ENCODE results near the gene LARP4B. TPM values are rescaled to one million over a fixed set of nuclear protein-coding genes. Genes with fewer than 3 reads are reported as not detected.

LARP4B gene
- total RNA-seq, 2 donors from 2014 or later, result 45.3 to 53.9 TPM

DNA sequence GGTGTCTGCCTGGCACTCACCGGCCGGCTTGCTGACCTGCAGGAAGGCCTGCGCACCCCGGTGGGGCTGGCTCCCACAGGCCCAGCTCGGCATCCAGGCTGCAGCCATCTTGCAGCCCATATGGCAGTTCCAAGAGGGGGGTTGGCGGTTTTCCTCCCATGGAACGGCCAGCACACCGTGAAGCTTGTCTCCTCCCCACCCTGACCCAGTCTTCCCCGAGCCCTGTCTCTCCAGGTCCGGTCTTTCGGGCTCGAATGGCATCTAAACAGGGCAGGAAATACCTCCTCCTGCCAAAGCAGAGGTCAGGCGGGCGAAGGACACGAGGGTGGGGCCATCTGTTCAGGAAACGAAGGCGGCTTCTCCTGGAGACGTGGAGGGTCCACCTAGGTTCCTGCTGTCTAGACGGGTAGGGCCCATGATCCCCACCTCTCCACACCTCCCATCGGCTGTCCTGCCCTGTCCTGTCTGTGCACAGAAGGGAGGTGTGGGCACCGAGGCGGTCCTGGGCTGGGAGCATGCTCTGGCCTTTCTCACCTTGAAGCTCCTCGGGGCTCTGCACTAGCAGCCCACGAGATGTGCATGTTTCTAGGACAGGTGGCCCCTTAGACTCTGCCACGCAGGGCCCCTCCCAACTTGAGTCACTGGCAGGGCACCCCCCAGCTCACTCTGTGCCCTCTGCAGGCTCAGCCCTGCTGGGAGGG is 128.3 kb downstream of the LARP4B start:
- intact Hi-C loops (cut with DNase I), result no loop called here
- ATAC-seq, result peak in 1 of 2 donors; percentile 16
- DNase-seq, result no peak

DNA sequence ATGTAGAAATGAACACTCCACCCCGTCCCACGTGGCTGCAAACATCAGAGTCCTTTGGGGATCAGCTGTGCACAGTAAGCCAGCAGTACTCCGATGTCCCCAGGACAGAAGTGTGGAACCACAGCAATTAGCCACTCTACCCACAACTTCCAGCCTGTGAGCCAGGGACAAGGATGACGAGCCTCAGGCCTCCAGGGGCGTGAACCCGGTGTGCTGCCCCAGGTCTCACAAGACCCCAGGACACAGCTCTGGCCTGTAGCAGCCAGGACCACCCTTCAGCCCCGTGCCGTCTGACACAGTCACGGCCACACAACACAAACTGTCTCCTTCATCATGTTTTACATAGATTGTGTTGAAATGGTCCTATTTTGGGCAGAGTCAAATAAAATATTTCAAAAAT is 129.0 kb downstream of the LARP4B start:
- intact Hi-C loops (cut with DNase I), result no loop called here
- no peak for DNase-seq
- ATAC-seq, result no peak

DNA sequence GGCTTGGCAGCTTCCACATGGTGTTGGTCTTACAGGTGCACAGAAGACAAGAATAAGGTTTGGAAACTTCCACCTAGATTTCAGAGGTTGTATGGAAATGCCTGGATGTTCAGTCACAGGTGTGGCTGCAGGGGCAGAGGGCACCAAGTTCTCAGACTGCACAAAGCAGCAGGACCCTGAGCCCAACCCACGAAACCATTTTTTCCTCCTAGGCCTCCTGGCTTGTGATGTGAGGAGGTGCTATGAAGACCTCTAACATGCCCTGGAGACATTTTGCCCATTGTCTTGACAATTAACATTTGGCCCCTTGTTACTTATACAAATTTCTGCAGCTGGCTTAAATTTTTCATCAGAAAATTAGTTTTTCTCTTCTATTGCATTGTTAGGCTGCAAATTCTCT is 134.3 kb downstream of the LARP4B start:
- intact Hi-C loops (cut with DNase I), result loop anchor here in 1 of 2 donors (5.0 kb wide), 1 partner anchor 285 kb away; no protein-coding TSS in a partner anchor
- no peak for ATAC-seq
- no peak for DNase-seq

- intact Hi-C loops (cut with DNase I), result loop anchor here in 1 of 2 donors (5.0 kb wide), 1 partner anchor 284 kb away; no protein-coding TSS in a partner anchor
- ATAC-seq (no peak), DNase-seq (no peak)
Observed at GRCh38 chr10:796233-796632, 135.3 kb downstream of the LARP4B start.

GRCh38 chr10:794382-794956 is 137.0 kb downstream of the LARP4B start:
- intact Hi-C loops (cut with DNase I), result no loop called here
- no peak for DNase-seq
- ATAC-seq, result peak in 1 of 2 donors; percentile 19

GRCh38 chr10:792792-793100 is 138.8 kb downstream of the LARP4B start:
- ATAC-seq, result peak in 1 of 2 donors; percentile 34
- DNase-seq, result no peak
- intact Hi-C loops (cut with DNase I), result no loop called here

DNA sequence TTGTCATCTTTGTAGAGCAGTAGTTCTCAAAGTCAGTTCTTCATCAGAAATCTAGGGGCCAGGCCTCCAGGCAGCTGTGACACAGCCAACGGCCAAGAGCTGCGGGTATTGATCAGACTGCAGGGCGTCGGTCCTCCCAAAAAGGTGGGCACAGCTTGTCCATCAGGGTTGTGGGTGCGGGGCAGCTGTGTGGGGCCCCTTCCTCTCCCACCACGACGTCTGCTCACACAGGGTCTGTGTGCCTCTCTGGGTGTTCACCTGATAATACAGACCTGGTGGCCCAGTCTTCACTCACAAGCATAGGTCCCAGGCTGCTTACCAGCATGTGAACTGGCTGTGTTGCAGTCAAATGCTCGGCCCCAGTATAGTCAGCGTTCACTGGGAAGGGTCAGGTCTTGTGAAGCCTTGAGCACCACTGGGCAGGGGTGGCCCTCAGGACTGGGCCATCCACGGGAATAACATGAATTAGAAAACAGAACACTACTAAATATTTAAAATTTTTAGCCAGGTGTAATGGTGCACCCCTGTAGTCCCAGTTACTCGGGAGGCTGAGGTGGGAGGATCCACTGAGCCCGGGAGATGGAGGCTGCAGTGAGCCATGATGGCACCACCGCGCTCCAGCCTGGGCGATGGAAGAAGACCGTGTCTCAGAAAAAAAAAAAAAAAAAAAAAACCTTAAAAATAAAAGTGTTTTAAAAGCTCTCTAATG is 139.3 kb downstream of the LARP4B start:
- intact Hi-C loops (cut with DNase I), result no loop called here
- ATAC-seq, result no peak
- no peak for DNase-seq

DNA sequence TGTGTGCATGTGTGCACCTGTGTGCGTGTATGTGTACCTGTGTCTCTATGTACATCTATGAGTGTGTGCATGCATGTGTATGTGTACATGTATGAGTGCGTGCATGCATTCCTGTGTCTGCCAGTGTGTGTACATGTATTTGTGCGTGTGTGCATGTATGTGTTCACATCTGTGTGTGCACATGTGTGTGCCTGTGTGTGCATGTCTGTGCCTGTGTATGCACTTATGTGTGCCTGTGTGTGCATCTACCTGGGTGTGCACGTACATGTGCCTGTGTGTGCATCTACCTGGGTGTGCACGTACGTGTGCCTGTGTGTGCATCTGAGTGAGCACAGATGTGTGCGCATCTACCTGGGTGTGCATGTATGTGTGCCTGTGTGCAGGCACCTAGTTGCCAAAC is 139.9 kb downstream of the LARP4B start:
- intact Hi-C loops (cut with DNase I), result no loop called here
- no peak for DNase-seq
- no peak for ATAC-seq

DNA sequence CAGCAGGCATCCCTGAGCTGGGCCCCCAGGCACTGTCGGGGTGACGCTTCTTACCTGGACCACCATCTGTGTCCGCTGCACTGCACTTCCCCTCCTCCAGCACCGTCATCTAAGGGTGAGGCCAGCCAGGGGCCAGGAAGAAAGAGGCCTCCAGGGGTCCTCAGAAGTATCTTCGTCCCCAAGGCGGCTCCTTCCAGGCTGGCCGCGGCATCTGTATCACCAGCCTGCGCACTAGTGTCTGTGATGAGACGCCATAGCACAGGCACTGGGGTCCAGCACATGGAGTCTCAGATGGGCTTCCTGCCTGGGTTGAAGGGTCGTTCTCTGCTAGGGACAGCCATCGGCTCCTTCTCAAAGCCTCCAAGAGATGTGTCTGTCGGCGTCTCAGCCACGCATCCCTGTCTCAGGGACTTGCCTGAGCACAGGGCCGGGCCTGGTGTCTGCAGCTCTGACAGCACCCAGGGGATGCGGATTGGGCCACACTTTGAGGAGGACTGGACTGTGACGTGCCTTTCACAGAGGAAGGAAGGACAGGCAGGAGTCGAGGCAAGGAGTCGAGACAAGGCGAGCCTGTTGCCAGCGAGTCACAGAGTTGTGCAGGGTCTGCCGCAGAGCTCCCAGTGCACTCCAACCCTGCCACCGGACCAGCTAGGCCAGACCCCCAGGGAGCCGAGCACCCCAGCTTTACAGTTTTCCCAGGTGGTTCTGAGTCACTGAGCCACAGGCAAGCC is 140.5 kb downstream of the LARP4B start:
- ATAC-seq, result no peak
- no peak for DNase-seq
- intact Hi-C loops (cut with DNase I), result no loop called here

GRCh38 chr10:789831-790701 is 141.4 kb downstream of the LARP4B start:
- DNase-seq, result no peak
- no peak for ATAC-seq
- intact Hi-C loops (cut with DNase I), result loop anchor here (5.0 to 10.0 kb wide), 2 partner anchors 95 to 273 kb away; no protein-coding TSS in a partner anchor

GRCh38 chr10:788796-789748 is 142.4 kb downstream of the LARP4B start:
- ATAC-seq, result peak; percentile 69 to 92
- DNase-seq, result no peak
- intact Hi-C loops (cut with DNase I), result loop anchor here (5.0 to 10.0 kb wide), 2 partner anchors 94 to 272 kb away; no protein-coding TSS in a partner anchor

DNA sequence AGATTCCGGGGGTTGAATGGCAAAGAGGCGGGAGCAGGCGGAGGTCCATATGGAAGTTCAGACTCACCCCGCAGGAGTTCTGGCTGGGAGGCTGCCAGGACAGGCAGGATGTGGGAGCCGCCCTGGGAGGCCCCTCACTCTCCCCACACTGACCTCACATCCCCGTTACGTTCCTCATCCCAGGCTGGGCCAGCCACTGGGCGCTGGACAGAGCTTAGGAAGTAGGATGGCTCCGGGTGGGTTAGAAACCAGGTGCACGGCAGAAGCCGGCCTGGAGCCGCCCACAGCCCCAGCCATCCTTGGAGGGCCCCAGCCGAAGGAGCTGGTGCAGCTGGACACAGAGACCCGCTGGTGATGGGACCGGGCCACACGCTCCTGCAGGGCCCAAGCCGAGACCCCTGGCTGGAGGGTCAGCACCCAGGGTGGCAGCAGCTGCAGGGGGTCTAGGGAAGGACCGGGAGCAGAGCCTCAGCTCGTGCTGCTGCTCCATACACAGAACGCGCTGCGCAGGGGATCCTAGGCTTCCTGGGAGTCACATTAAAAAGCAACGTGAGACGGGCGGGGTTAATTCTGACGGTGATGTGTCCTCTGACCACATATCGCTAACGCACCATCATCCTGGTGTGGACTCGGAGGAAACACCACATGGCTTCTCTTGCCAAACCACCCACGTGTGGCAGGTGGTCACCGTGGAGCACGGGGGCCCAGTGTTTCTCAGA is 143.4 kb downstream of the LARP4B start:
- intact Hi-C loops (cut with DNase I), result loop anchor here (5.0 to 10.0 kb wide), 2 partner anchors 93 to 271 kb away; no protein-coding TSS in a partner anchor
- ATAC-seq (no peak), DNase-seq (no peak)

GRCh38 chr10:786633-787474 is 144.7 kb downstream of the LARP4B start:
- intact Hi-C loops (cut with DNase I), result loop anchor here (5.0 to 10.0 kb wide), 2 partner anchors 92 to 270 kb away; no protein-coding TSS in a partner anchor
- no peak for DNase-seq

GRCh38 chr10:785861-786214 is 145.7 kb downstream of the LARP4B start:
- ATAC-seq (no peak), DNase-seq (no peak)
- intact Hi-C loops (cut with DNase I), result loop anchor here (5.0 to 10.0 kb wide), 2 partner anchors 91 to 269 kb away; no protein-coding TSS in a partner anchor

More at GRCh38 chr10:786633-787474, 144.7 kb downstream of the LARP4B start:
- no peak for ATAC-seq

DNA sequence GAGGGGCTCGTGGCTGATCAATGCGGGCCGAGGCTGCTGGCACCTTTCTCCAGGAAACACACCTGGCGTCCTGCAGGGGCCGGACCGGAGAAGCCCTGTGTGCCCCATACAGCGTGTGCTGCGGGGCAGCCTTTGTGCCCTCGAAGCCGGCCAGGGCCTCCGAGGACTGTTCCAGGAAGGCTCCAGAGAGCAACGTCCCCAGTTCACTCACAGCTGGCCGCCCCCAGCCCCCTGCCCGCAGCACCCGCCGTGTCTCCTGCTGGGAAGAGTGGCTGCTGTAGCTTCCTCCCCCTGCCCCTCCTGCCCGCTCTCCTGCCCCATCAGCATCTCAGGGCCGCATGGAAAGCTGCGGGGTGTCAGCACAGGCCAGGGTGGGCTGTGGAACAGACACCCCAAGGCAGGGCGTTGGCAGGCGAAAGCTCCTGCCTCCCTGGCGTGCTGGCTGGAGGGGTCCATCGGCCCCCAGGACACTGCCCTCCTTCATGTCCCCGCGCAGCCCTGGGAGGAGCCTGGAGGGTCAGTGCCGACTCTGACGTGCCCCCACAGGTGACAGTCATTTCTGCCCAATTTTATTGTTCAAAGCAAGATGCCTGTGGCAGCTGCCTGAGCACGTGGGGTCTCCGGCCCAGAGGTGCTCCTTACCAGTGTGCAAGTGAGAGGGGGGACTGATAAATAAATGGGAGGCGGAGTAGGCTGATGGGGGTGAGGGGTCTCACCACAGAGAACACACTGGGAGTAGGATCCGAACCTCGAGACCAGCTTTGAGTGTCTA is 146.2 kb downstream of the LARP4B start:
- intact Hi-C loops (cut with DNase I), result loop anchor here (5.0 to 10.0 kb wide), 2 partner anchors 90 to 268 kb away; no protein-coding TSS in a partner anchor
- DNase-seq (no peak), ATAC-seq (no peak)

All from left cardiac atrium (tissue), 4 donors.